Stimulated activated CD4-positive, alpha-beta T cell treated with anti-CD3 and anti-CD28 coated beads, Interleukin-1b, Interleukin-23, amount 100 ng/mL, for 1 hour (primary cell): Measurements from ENCODE around the gene RIMBP2.

Experiments
- DNase-seq, 2 donors: peaks; one replicate each; pipeline ENCODE4 v3.0.0-alpha.2; 2020; ENCODE audit warnings: low read depth in 2 of 2

The RIMBP2 gene

GRCh38 chr12:130506844-130507243 is 209.3 kb downstream of the RIMBP2 start:
- no peak for DNase-seq

GRCh38 chr12:130504840-130505175 is 211.3 kb downstream of the RIMBP2 start:
- no peak for DNase-seq

DNA sequence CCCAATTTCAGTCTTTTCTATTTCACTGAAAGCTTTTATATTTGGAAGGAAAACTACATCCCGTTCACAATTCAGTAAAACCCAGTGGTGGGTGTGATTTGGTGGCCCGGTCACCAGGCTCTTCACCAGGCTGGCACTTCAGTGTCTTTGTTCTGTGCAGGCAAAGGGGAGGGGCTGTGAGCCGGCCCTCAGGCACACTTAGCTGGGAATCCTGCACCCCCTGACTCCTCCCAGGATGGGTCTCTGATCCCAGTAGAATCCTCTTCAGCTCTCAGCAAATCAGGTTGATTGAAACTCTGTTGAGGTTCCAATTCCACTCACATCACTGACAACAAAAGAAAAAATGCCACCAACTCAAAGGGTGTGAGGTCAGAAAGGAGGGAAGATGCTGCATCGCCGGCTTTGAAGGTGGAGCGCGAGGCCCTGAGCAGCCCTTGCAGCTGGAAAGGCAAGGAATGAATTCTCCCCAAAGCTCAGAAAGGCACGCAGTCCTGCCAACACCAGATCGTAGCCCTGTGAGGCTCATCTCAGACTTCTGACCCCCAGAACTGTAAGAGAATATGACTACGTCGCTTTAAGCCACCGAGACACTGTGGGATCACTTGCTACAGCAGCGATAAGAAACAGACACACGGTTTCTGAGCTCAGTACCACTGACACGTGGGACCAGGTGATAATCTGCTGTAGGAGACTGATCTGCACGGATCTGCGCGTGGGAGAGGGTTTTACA is 211.8 kb downstream of the RIMBP2 start:
- no peak for DNase-seq

- DNase-seq: no peak
Measured at GRCh38 chr12:130501821-130502220, 214.3 kb downstream of the RIMBP2 start.

- DNase-seq: no peak
Measured at GRCh38 chr12:130500835-130501330, 215.2 kb downstream of the RIMBP2 start.

DNA sequence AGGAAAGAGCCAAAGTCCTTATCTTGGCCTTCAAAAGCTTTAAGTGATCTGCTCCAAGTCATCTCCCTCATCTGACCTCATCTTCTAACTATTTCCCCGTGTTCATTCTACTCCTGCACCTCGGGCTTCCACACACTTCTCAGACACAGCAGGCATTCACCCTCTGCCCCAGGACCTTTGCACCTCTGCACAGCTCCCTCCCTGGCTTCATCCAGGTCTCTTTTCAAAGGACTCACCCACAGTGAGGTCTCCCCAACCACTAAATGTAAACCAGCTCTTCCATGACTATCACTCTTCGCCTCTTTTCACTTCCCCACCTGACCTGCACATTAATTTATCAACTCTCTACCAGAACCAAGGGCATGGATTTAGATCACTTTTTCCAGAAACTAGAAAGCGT is 216.6 kb downstream of the RIMBP2 start:
- no peak for DNase-seq

DNA sequence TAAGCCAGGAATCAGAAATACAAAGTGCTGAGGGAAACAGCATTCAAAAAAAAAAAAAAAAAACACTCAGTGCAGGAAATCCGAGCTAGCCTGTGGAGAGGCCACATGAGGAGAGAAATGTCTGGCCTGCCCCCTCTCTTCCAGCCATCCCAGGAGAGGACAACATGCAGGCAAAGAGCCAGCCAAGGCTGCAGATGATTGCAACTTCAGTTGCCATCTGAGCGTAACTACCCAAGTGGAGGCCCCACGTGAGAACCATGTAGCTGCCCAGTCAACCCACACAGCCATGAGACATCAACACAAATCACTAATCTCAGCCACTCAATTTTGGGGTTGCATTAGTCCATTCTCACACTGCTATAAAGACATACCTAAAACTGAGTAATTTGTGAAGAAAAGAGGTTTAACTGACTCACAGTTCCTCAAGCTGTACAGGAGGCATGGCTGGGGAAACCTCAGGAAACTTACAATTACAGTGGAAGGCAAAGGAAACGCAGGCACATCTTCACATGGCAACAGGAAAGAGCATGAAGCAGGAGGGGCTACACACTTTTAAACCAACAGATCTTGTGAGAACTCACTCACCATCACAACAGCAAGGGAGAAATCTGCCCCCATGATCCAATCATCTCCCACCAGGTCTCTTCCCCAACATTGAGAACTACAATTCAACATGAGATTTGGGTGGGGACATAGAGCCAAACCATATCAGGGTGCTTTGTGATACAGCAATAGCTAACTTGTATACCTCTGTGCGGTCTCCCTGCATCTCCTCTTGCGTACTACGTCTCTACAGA is 217.3 kb downstream of the RIMBP2 start:
- no peak for DNase-seq

- DNase-seq: no peak
Measured at GRCh38 chr12:130497991-130498390, 218.1 kb downstream of the RIMBP2 start.

DNA sequence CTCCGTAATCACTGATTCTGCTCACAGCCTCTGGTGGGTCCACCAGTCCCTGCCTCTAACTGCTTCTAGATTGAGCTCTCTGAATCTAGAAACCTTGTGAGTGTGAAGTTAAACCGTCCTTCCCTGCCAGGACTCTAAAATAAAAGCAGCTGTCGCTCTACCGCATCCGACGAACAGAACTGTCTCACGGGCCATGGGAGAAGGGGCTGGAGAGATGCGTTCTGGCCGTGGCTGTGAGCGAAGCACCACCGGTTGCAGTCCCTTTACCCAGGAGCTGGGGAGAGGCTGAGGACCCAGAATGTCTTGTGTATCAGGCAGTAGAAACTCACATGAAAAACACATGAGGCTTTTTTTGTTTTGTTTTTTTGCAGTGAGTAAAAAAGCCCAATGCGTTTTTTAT is 218.8 kb downstream of the RIMBP2 start:
- DNase-seq: no peak

DNA sequence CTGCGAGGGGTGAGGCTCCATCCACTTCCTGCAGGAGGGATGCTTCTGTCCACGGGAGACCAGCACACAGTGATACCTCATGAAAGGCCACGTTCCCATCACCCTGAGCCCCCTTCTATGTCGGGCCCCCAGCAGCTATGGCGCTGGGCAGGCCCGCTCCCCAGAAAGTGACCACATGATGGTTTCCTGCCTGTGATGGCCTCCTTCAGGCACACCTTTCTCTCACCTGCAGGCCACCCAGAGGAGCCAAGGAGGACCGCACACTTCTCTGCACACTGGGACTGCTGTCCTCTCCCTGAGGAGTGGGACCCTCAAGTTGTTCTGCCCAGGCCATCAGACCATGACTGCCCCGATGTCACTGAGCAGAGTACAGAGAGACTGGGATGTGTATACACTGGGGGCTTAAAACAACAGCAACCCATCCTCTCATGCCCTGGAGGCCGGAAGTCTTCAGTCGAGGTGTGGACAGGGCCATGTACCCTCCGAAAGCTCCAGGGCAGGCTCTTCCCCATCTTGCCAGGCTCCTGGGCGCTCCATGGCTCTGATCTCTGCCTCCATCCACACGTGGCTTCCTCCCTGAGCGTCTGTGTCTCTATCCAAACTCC is 219.5 kb downstream of the RIMBP2 start:
- no peak for DNase-seq

DNA sequence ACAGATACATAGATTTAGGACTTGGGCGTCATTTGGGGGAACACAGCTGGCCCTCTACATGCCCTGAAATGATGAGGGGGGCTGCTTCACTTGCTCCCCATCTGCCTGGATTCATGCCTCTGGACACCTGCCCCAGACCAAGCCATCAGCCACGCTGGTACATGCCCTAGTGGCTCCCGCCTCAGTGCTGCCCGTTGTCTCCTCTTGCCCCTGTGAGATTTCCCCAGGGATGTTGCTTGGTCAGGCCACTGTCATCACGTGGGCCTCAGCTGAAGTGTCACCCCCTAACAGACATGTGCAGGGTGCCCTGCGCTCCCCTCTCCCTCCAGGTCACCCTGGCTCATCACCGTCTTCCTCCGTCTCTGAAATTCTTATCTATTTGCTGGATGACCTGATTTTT is 220.9 kb downstream of the RIMBP2 start:
- DNase-seq: no peak

- no peak for DNase-seq
Measured at GRCh38 chr12:130494736-130495135, 221.4 kb downstream of the RIMBP2 start.

DNA sequence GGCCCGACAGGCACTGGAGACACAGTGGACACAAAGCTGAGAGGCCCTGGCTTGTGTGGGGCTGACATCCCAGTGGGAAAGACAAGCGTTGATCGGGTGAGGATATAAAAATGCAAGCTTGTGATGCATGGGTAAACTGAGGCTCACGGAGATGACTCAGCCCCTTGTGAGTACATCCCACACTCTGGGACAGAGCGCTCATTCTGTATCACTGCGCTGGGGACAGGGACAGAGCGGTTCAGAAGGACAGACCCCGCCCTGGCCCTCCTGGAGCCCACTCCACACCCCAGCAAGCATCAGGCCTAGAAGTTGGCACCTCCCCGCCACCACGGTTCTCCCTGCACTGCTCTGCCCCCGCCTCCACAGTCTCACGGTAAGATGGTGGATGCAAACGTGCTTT is 222.1 kb downstream of the RIMBP2 start:
- no peak for DNase-seq

GRCh38 chr12:130491421-130492357 is 224.4 kb downstream of the RIMBP2 start:
- DNase-seq: no peak

GRCh38 chr12:130490674-130491073 is 225.4 kb downstream of the RIMBP2 start:
- no peak for DNase-seq

DNA sequence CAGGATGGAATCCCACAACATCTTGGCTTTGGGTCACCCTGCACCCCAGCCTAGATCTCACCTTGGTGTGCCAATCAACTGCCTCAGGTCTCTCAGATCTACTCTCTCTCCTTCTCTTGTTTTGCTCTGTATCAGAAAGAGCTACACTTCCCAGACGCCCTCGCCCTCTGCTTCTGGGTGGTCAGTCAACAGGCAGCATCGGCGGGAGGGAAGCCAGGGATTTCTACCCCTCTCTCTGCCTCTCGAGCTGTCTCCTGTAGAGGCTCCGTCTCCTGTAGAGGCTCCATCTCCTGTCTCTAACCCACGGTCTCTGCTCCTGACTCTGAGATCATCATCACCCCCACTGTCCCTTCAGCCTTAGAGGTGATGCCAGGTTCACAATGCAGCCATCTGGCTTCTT is 226.8 kb downstream of the RIMBP2 start:
- DNase-seq: no peak

- no peak for DNase-seq
Measured at GRCh38 chr12:130488358-130488710, 227.8 kb downstream of the RIMBP2 start.

GRCh38 chr12:130487636-130488357 is 228.3 kb downstream of the RIMBP2 start:
- no peak for DNase-seq

DNA sequence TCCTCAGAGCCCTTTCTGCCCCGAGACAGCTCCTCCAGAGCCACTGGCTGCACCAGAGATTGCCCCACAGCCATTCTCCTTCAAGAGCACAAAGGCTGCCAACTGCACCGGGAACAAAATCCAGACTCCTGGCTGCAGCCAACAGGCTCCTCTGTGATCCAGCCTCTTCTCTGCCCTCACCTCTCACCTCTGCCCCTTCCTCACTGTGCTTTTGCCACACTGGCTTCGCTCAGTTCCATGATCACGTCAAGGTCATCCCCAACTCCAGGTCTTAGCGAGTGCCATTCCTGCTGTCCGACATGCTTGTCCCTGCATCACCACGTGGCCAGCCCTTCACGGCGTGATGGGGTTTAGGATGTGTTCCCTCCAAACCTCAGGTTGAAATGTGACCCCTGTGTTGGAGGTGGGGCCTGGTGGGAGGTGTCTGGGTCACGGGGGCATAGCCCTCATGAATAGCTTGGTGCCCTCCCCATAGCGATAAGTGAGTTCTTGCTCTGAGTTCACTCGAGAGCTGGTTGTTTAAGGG is 229.1 kb downstream of the RIMBP2 start:
- DNase-seq: no peak

- no peak for DNase-seq
Measured at GRCh38 chr12:130486146-130486435, 230.0 kb downstream of the RIMBP2 start.
